K562 (cell line): Measurements from ENCODE around the gene PLXNB1. TPM values are rescaled to one million over a fixed set of nuclear protein-coding genes. Genes with fewer than 3 reads are reported as not detected.
A peak's percentile ranks its signal among the peaks of the same experiment; 100 is the strongest.

ENCODE experiments used
- ATAC-seq: fragments of 200-7000 bp; cut with Tn5 transposase; 3 replicates; pipeline ENCODE4 v1.9.1; 2020; ENCODE audit warnings: moderate library complexity
- BruUV-seq: library from RNA; stranded (reverse); fragments of 400-500 nt; replicated peaks from 2 replicates; lab custom pipeline; 2021; lab: Mats Ljungman, UMichigan
- CTCF ChIA-PET: fragments of 300-600 bp; formaldehyde crosslinking; extraction: SDS; loops from one replicate; lab custom pipeline; 2021; ENCODE audit warnings: low intra/inter-chr PET ratio; lab: Yijun Ruan, JAX
- POLR2A ChIA-PET: fragments of 300-600, 350-650 bp; sonication (Branson Sonifier 250); formaldehyde crosslinking; extraction: SDS; loops from one replicate; lab custom pipeline; 2021; ENCODE audit warnings: antibody characterized with exemption, inconsistent platforms; lab: Yijun Ruan, JAX
- DNase-seq, 4 experiments: peaks; one replicate each; pipeline versions ENCODE4 v3.0.0 to v3.0.0-alpha.2; 2011 to 2018; ENCODE audit warnings: low spot score in 3 of 4, mixed read lengths in 3 of 4; ENCODE audit errors: extremely low read depth in 1 of 4
- FAIRE-seq: peaks from 2 replicates; lab custom pipeline; 2011; peaks lifted over from hg19 to GRCh38; lab: Jason Lieb, UNC
- H2AFZ ChIP-seq: 2 replicates; pipeline ENCODE4 v1.6.0; 2011; ENCODE audit warnings: low read depth, low read length, control low read depth, inconsistent platforms
- H3K27ac ChIP-seq: fragments of 200-600 bp; 3 replicates; pipeline ENCODE4 v1.8.0; 2011; ENCODE audit warnings: low read depth, mild to moderate bottlenecking, control low read depth, inconsistent platforms, low read length, moderate library complexity, mixed read lengths; ENCODE audit errors: extremely low read depth
- H3K27me3 ChIP-seq, 2 experiments: fragments of 300-600 bp in 1 of 2; 2 replicates in 1 of 2; 3 replicates in 1 of 2; pipeline versions ENCODE4 v1.6.0 to v1.8.0; 2011; ENCODE audit warnings: inconsistent platforms in 2 of 2, low read length in 2 of 2, mild to moderate bottlenecking in 1 of 2, mixed read lengths in 1 of 2, moderate library complexity in 1 of 2; ENCODE audit not compliant: control insufficient read depth in 2 of 2, insufficient read depth in 2 of 2
- H3K36me3 ChIP-seq: fragments of 300-600 bp; 3 replicates; pipeline ENCODE4 v1.8.0; 2011; ENCODE audit warnings: mild to moderate bottlenecking, low read length, inconsistent platforms; ENCODE audit not compliant: control insufficient read depth, insufficient read depth
- H3K4me1 ChIP-seq, 2 experiments: fragments of 200-600 bp in 1 of 2; replicated peaks in 1 of 2; 2 replicates in 1 of 2; 3 replicates in 1 of 2; pipeline versions ENCODE4 v1.5.1 to v1.8.0; 2011; ENCODE audit warnings: inconsistent platforms in 2 of 2, low read length in 2 of 2, mild to moderate bottlenecking in 1 of 2, mixed read lengths in 1 of 2, moderate library complexity in 1 of 2; ENCODE audit not compliant: control insufficient read depth in 2 of 2, insufficient read depth in 2 of 2
- H3K4me2 ChIP-seq: 2 replicates; pipeline ENCODE4 v1.6.1; 2011; ENCODE audit warnings: low read length, control low read depth, inconsistent platforms, mixed read lengths; ENCODE audit not compliant: insufficient read depth
- H3K4me3 ChIP-seq: fragments of 200-600 bp; sonication (generic), shearing (Covaris generic); 2 replicates; pipeline ENCODE4 v1.5.1; 2016; ENCODE audit warnings: control low read depth, inconsistent platforms
- H3K79me2 ChIP-seq: fragments of 200-600 bp; 3 replicates; pipeline ENCODE4 v1.8.0; 2011; ENCODE audit warnings: low read length, inconsistent platforms; ENCODE audit not compliant: control insufficient read depth, insufficient read depth
- H3K9ac ChIP-seq, 2 experiments: 2 replicates each; pipeline versions ENCODE4 v1.6.0 to v1.6.1; 2011; ENCODE audit warnings: low read depth in 2 of 2, low read length in 2 of 2, control low read depth in 1 of 2, inconsistent platforms in 1 of 2, mild to moderate bottlenecking in 1 of 2, mixed read lengths in 1 of 2; ENCODE audit not compliant: insufficient read depth in 1 of 2
- H3K9me1 ChIP-seq: one replicate; pipeline ENCODE4 v1.6.0; 2011; ENCODE audit warnings: inconsistent platforms, mild to moderate bottlenecking, low read length, moderate library complexity; ENCODE audit not compliant: control insufficient read depth, insufficient read depth
- H3K9me3 ChIP-seq: replicated peaks from 2 replicates; pipeline ENCODE4 v1.5.1; 2011; ENCODE audit warnings: low read depth, low read length, inconsistent platforms; ENCODE audit not compliant: control insufficient read depth, insufficient read depth
- H4K20me1 ChIP-seq: replicated peaks from 2 replicates; pipeline ENCODE4 v1.6.1; 2011; ENCODE audit warnings: low read length, inconsistent platforms, mixed read lengths; ENCODE audit not compliant: control insufficient read depth, insufficient read depth
- BRCA1 ChIP-seq, 2 experiments: fragments of 450-650 bp in 1 of 2; sonication (generic) in 1 of 2; formaldehyde crosslinking in 1 of 2; IDR thresholded peaks; 2 replicates each; pipeline versions ENCODE4 v1.5.0 to v1.6.1; 2017 to 2020; ENCODE audit warnings: mild to moderate bottlenecking in 1 of 2, missing genetic modification reagents in 1 of 2
- DPF2 ChIP-seq: fragments of 450-650 bp; IDR thresholded peaks from 2 replicates; pipeline ENCODE4 v1.6.1; 2016
- EP300 ChIP-seq: IDR thresholded peaks from 2 replicates; pipeline ENCODE4 v1.6.1; 2012; ENCODE audit warnings: low read length, improper control_type of control experiment
- FOXA1 ChIP-seq: fragments of 450-650 bp; IDR thresholded peaks from 2 replicates; pipeline ENCODE4 v1.6.1; 2016; ENCODE audit warnings: mild to moderate bottlenecking, borderline replicate concordance
- HMBOX1 ChIP-seq: sonication (generic); IDR thresholded peaks from 2 replicates; pipeline ENCODE4 v1.6.1; 2016
- JUNB ChIP-seq: fragments of 450-650 bp; formaldehyde crosslinking; conservative IDR thresholded peaks from 2 replicates; pipeline ENCODE4 v1.4.0; 2020; ENCODE audit warnings: mild to moderate bottlenecking
- MTF1 ChIP-seq: fragments of 250-450 bp; sonication (Bioruptor Pico); IDR thresholded peaks from 2 replicates; pipeline ENCODE4 v1.9.0; 2021; ENCODE audit warnings: moderate library complexity, mild to moderate bottlenecking, inconsistent platforms, borderline replicate concordance
- PPARD ChIP-seq: fragments of 250-450 bp; sonication (Bioruptor Pico); IDR thresholded peaks from 2 replicates; pipeline ENCODE4 v1.8.0; 2022; ENCODE audit warnings: inconsistent platforms, mild to moderate bottlenecking, moderate library complexity
- PTRF ChIP-seq: fragments of 450-650 bp; IDR thresholded peaks from 2 replicates; pipeline ENCODE4 v1.6.1; 2016; ENCODE audit warnings: mild to moderate bottlenecking, missing genetic modification characterization, missing compliant biosample characterization
- ZNF197 ChIP-seq: fragments of 200-800 bp; sonication (Bioruptor generic); IDR thresholded peaks from 2 replicates; pipeline ENCODE4 v1.6.1; 2016; ENCODE audit warnings: low read depth, missing genetic modification characterization, missing compliant biosample characterization
- ZNF212 ChIP-seq: fragments of 450-650 bp; formaldehyde crosslinking; IDR thresholded peaks from 2 replicates; pipeline ENCODE4 v1.4.0; 2020; ENCODE audit warnings: mild to moderate bottlenecking
- ZNF239 ChIP-seq: fragments of 250-450 bp; sonication (Bioruptor Pico); IDR thresholded peaks from 2 replicates; pipeline ENCODE4 v1.4.0; 2020; ENCODE audit warnings: mild to moderate bottlenecking
- ZNF274 ChIP-seq: IDR thresholded peaks from 2 replicates; pipeline ENCODE4 v1.6.1; 2011; ENCODE audit warnings: low read depth, mild to moderate bottlenecking, low read length, moderate library complexity, borderline replicate concordance
- ZNF384 ChIP-seq: IDR thresholded peaks from 2 replicates; pipeline ENCODE4 v1.6.1; 2012; ENCODE audit warnings: low read depth, low read length, improper control_type of control experiment
- ZNF395 ChIP-seq: fragments of 200-800 bp; sonication (Bioruptor generic); IDR thresholded peaks from 2 replicates; pipeline ENCODE4 v1.6.1; 2017; ENCODE audit warnings: missing genetic modification characterization, missing compliant biosample characterization
- WGBS: fragments of 100-300 bp; shearing (Covaris generic); methylation state at CpG from one replicate; pipeline ENCODE4 v1.1.6; 2016; ENCODE audit warnings: low coverage, mixed read lengths; ENCODE audit not compliant: insufficient coverage; ENCODE audit errors: missing lambda C conversion rate; 5-methylcytosine and 5-hydroxymethylcytosine counted together
- in situ Hi-C: fragments of 300-500 bp; cut with MboI; formaldehyde crosslinking; loops from 4 replicates; pipeline ENCODE4 v1.15.0; 2018; ENCODE audit warnings: inconsistent platforms, mixed read lengths
- intact Hi-C: fragments of 100-400 bp; cut with micrococcal nuclease; formaldehyde crosslinking; loops from 2 replicates; pipeline ENCODE4 v1.14.2; 2022
- polyA plus RNA-seq, 8 experiments: library from polyadenylated mRNA; depleted of rRNA in 4 of 8; stranded (reverse) in 5 of 8; unstranded in 3 of 8; fragments of >200 nt; fragmentation: Nextera tagmentation in 2 of 8; fragmentation: Illumina TruSeq in 1 of 8; extraction: Ambion mirVana in 2 of 8; extraction: Trizol in 1 of 8; gene quantifications; 2 replicates each; pipeline versions ENCODE4 v1.2.1 to v1.2.3, GENCODE V29; 2011 to 2014; ENCODE audit warnings: inconsistent platforms in 1 of 8, missing spikeins in 1 of 8
- total RNA-seq, 7 experiments: library from RNA; depleted of rRNA in 6 of 7; stranded (reverse); fragments of >200 nt in 6 of 7; fragmentation: Illumina TruSeq in 2 of 7; extraction: Trizol in 2 of 7; gene quantifications; 2 replicates each; pipeline versions ENCODE4 v1.2.1 to v1.2.3, GENCODE V29; 2011 to 2021; ENCODE audit warnings: low replicate concordance in 1 of 7
- TF ChIP-seq, protein P1 (sequence below): fragments of 450-650 bp; IDR thresholded peaks from 2 replicates; pipeline ENCODE4 v1.6.1; 2016; ENCODE audit warnings: low read depth, mild to moderate bottlenecking, moderate library complexity
- TF ChIP-seq, protein P2 (sequence below): sonication (generic); formaldehyde crosslinking; IDR thresholded peaks from 2 replicates; pipeline ENCODE4 v1.8.1; 2022; ENCODE audit warnings: missing genetic modification reagents

PLXNB1 gene
- total and polyA plus RNA-seq, 9 of the 15 experiments (the other 6 are each of a cell fraction or from before 2014, with no cell fraction given) = 0.17 to 17.4 (median 6.0) TPM

GRCh38 chr3:48427630-48427962 is 2.3 kb downstream of the PLXNB1 start:
- Histone ChIP-seq H3K27me3 (no peaks in the 10 kb centered on the region), H3K79me2 (no peaks in the 10 kb centered on the region; the same call in 2 of the 3 replicates), H3K9me1 (no peaks in the 10 kb centered on the region), H3K36me3 (peaks cover 10% of the 10 kb centered on the region; the same call in 2 of the 3 replicates), H3K4me1 (peaks cover 3 to 47% of the 10 kb centered on the region in 2 experiments; a peak in 4 of 5 replicates), H3K4me2 (no peak overlapping the region), H3K9me3 (no peaks in the 10 kb centered on the region), H3K4me3 (no peak overlapping the region), H3K9ac (no peak overlapping the region), H3K27ac (no peak overlapping the region), H4K20me1 (no peaks in the 10 kb centered on the region), H2AFZ (no peak overlapping the region)
- intact Hi-C loops (no loop called here), in situ Hi-C loops (no loop called here)
- WGBS = 84% methylated on average over 7 of the region's 9 CpGs
- TSS peak; percentile 33 for BruUV-seq
- CTCF ChIA-PET = no interaction called here
- DNase-seq (no peak), ATAC-seq (no peak), FAIRE-seq (no peak)
- POLR2A ChIA-PET = no interaction called here
- TF ChIP-seq ZNF239 (CRISPR knock-in tag) (no peak), HMBOX1 (no peak), PTRF (tag) (no peak), ZNF197 (CRISPR knock-in tag) (no peak), ZNF384 (no peak), MTF1 (CRISPR knock-in tag) (no peak), EP300 (no peak), DPF2 (no peak), ZNF212 (CRISPR knock-in tag) (no peak), JUNB (no peak), FOXA1 (no peak), ZNF274 (no peak), ZNF395 (no peak), BRCA1 (IDR thresholded peaks at IDR 0.05) (no peak), BRCA1 (CRISPR knock-in tag; IDR thresholded peaks at IDR 0.05) (no peak), PPARD (CRISPR knock-in tag) (no peak)
- TF ChIP-seq, protein P1, sequence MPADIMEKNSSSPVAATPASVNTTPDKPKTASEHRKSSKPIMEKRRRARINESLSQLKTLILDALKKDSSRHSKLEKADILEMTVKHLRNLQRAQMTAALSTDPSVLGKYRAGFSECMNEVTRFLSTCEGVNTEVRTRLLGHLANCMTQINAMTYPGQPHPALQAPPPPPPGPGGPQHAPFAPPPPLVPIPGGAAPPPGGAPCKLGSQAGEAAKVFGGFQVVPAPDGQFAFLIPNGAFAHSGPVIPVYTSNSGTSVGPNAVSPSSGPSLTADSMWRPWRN = no peak
- TF ChIP-seq, protein P2, sequence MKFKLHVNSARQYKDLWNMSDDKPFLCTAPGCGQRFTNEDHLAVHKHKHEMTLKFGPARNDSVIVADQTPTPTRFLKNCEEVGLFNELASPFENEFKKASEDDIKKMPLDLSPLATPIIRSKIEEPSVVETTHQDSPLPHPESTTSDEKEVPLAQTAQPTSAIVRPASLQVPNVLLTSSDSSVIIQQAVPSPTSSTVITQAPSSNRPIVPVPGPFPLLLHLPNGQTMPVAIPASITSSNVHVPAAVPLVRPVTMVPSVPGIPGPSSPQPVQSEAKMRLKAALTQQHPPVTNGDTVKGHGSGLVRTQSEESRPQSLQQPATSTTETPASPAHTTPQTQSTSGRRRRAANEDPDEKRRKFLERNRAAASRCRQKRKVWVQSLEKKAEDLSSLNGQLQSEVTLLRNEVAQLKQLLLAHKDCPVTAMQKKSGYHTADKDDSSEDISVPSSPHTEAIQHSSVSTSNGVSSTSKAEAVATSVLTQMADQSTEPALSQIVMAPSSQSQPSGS (CRISPR knock-in tag) = no peak
